ENCODE measurements around the gene PTPRB.

The PTPRB gene

DNA sequence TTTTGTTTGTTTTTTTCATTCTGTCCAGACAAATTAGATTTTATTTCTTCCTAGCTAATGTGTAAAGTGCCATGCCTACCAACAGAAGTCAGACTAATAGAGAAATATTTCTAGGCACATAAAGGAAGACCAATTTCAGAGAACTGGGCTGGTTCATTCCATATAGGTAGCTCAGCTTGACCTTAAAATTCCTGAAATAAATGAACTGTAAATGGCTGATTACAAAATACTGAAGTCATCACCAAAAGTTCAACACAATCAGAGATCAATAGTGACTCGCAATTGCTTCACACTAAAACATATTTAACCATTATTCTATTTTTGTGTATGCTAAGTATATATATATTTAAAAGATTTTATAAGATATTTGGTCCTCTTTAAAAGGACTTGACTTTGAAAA lies 34.2 kb downstream of the PTPRB start:
- in situ Hi-C loops (cut with MboI; ENCODE audit: low sequenced_read_pairs): no loop called here

GRCh38 chr12:70598467-70599193 lies 38.6 kb downstream of the PTPRB start:
- in situ Hi-C loops (cut with MboI; ENCODE audit: low sequenced_read_pairs): loop anchor here (25.0 kb wide), 1 partner anchor 711 kb away; no protein-coding TSS in a partner anchor

DNA sequence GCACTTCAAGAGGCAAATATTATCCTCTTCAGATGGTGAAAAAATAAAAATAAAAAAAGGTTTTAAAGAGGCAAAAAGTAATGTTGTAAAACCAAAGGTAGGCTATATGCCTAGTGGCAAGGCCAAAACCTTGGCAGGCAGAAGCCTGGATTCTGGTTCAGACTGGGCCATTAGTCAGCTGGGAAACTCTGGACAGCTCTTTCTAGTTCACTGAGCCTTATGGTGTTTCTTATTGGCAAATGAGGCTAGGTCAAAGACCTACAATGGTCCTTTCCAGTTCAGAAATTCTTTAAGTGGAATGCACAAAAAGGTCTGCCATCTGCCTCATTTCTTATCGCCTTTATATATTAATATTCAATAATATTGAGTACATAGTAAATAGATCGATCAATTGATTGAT lies 44.6 kb downstream of the PTPRB start:
- in situ Hi-C loops (cut with MboI; ENCODE audit: low sequenced_read_pairs): loop anchor here (25.0 kb wide), 1 partner anchor 705 kb away; no protein-coding TSS in a partner anchor

DNA sequence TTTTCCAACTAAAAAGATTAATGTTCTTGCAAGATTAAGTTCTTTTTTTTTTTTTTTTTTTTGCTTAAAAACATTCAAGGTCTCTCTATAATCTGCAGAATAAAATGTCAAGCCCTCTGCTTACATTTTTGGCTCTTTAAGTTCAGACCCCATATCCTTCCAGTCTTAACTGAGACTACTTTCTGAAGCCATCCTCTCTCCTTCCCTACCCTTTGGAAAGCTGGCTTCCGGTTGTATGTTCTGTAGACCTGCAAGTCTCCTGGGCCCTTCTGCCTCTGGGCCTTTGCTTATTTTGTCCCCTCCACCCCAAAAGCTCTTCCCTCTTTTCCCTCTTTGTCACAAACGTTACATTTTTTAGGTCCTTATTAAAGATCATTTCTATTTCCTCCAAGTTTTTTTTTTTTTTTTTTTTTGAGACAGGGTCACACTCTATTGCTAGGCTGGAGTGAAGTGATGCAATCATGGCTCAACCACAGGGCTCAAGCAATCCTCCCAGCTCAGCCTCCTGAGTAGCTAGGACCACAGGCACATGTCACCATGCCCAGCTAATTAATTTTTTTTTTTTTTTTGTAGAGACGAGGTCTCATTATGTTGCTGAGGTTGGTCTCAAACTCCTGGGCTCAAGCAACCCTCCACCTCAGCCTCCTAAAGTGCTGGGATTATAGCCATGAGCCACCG lies 46.5 kb downstream of the PTPRB start:
- in situ Hi-C loops (cut with MboI; ENCODE audit: low sequenced_read_pairs): loop anchor here (25.0 kb wide), 1 partner anchor 703 kb away; no protein-coding TSS in a partner anchor

GRCh38 chr12:70590051-70590450 lies 47.2 kb downstream of the PTPRB start:
- in situ Hi-C loops (cut with MboI; ENCODE audit: low sequenced_read_pairs): loop anchor here (25.0 kb wide), 1 partner anchor 703 kb away; no protein-coding TSS in a partner anchor

GRCh38 chr12:70584332-70584731 lies 52.9 kb downstream of the PTPRB start:
- in situ Hi-C loops (cut with MboI; ENCODE audit: low sequenced_read_pairs): loop anchor here (25.0 kb wide), 1 partner anchor 697 kb away; no protein-coding TSS in a partner anchor

DNA sequence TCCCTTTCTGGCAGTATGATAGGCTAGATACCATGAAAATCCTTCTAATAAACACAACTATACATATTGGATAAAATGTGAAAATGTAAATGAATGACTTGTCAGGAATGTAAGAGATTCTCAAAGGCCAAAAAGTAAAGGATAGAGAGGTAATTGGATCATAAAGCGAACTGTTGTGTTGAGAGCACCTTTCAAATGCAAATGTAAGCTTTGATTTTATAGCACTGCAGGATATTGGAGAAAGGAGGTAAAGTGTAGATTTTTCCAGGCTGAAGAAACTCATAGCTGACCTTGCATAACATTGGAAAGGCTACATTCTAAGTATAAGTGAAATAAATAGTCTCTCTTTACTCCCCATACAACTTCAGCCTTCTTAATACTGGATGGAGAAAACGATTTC lies 54.0 kb downstream of the PTPRB start:
- in situ Hi-C loops (cut with MboI; ENCODE audit: low sequenced_read_pairs): loop anchor here (25.0 kb wide), 1 partner anchor 696 kb away; no protein-coding TSS in a partner anchor

DNA sequence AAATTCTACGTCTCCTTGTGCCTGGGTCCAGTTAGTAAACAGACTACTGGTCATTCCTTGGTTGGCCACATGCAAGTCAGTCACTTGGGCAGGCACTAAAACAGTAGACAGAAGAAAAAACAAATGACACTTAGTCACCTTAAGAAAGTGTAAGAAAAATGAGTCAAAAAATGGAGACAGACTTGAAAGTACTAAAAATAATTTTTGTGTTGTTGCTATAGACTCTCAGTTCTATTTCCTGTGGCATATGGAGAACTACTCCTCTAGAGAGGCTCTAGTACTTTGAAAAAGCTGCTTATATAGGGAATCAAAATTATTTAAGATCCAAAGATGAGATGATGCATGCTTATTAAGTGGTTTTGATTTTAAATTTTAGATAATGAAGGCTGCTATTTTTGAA lies 56.0 kb downstream of the PTPRB start:
- in situ Hi-C loops (cut with MboI; ENCODE audit: low sequenced_read_pairs): loop anchor here (25.0 kb wide), 1 partner anchor 694 kb away; no protein-coding TSS in a partner anchor

DNA sequence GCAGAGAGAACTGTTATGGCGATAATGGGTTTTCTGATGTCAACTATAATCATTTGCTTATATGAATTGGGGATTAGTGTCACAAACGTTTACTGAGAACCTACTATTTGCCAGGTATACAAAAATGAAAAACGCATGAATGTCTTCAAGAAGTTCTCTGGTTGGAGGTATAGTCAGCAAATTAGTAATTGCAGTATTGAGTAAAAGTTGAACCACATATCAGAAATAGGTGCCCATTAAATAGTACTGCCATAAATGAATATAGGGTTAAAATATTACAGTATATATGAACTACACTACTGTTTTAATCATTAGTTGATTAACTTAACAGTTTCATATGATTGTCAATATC lies 60.0 kb downstream of the PTPRB start:
- in situ Hi-C loops (cut with MboI; ENCODE audit: low sequenced_read_pairs): loop anchor here (25.0 kb wide), 1 partner anchor 690 kb away; no protein-coding TSS in a partner anchor

DNA sequence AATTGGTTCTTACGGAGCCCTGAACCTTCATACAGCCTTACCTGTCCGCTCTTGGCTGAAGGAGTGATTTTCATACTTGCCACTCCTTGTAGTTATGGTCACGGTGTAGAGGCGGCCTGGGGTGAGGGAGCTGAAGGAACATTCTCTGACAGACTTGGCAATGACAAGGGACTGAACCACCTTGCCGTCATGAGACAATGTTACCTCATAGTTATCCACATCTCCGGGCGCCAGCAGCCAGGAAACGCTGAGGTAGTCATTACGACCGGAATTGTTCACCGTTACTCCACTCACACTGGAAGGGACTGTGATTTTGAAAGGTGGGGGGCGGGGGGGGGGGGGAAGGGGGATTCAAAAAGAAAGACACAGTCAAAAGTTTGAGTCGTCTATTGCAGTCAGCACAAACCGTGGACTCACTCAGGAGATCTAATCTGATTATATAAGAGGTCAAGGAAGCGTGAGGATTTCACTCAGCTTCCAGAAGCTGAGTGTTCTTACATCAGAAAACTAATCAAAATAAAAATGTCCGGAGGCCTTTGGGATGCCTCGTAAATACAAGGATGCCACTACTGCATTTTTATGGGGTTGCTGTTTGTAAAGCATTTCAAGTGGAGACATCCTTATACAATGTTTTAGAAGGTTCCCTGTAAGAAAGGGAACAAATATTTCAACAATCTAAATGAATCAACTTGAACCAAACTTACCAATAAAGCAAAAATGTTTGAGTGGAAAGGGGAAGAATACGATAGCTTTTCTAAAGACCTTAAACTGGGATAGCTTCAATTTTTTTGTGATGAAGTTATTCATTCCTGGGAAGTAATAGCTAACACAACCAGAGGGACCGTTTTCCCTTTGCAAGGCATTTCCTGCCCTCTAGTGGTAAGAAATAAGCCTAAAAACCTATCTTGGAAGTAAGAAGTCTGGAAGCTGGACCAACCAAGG lies 60.6 kb downstream of the PTPRB start:
- in situ Hi-C loops (cut with MboI; ENCODE audit: low sequenced_read_pairs): loop anchor here (25.0 kb wide), 1 partner anchor 689 kb away; no protein-coding TSS in a partner anchor

GRCh38 chr12:70571705-70572268 lies 65.4 kb downstream of the PTPRB start:
- in situ Hi-C loops (cut with MboI; ENCODE audit: low sequenced_read_pairs): no loop called here

DNA sequence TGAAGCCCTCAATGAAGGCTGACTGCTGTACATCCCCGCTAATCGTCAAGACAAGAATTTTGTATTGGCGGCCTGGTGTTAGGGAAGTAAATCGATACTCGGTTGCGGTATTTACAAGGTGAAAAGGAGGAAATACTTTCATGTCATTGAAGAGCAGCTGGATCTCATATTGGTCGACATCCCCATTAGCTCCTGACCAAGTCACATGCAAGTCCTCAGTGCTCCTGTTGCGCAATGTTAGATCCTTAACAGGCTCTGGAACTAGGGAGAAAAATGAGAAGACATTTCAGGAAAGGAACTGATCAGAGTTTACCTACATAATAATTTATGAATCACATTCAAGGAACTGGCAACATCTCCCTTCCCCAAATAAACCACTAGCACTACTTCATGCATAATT lies 66.2 kb downstream of the PTPRB start:
- in situ Hi-C loops (cut with MboI; ENCODE audit: low sequenced_read_pairs): no loop called here

DNA sequence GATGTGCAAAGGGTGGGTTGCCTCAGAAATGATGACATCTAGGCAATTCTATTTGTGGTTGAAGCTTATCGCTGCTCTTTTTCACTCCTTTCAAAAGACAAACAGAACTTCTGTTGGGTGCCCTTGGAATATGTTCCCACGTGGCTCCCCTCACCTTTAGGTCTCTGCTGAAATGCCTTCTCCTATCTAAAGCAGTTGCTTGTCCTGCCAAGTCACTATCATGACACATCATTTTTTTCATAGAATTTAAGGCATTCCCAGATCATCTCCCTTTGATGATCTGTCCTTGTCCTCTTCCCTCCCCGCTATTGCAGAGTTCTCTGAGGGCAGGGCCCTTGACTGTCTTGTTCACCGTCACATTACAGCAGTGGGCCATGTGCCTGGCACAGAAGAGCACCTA lies 75.7 kb downstream of the PTPRB start:
- in situ Hi-C loops (cut with MboI; ENCODE audit: low sequenced_read_pairs): no loop called here

DNA sequence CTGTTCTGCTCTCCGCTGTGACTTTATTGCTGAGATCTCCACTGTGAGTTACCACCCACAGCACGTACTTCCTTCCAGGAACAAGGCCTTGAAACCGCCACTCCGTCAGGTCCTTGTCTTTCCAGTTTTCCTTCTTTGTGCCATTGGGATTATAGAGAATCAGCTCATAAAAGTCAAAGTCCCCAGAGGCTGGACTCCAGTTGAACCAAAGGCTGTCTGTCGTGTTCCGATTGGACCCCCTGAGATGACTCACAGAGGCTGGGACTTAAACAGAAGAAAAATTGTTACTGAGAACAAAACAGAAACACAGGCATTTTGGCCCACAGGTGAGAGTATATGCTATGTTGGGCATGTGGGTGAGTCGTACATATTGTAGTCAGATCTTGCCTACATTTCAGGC lies 76.6 kb downstream of the PTPRB start:
- in situ Hi-C loops (cut with MboI; ENCODE audit: low sequenced_read_pairs): no loop called here

DNA sequence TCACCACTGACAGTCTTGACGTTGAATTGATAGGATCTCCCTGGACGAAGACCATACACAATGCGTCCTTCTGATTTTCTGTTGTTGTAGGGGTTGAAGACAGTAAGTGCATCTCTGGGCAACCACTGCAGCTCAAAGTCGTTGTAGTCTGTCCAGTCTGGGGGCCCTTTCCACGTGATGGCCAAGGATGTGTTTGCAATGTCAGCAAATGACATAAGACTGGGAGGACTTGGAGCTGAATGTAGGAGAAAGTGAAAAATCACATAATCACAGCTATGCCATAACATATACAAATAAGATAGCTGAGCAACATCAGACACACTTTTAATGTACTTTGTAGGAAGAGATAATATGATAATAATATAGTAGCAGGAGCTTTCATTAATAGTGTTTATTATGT lies 77.8 kb downstream of the PTPRB start:
- in situ Hi-C loops (cut with MboI; ENCODE audit: low sequenced_read_pairs): no loop called here

GRCh38 chr12:70557583-70558191 lies 79.5 kb downstream of the PTPRB start:
- in situ Hi-C loops (cut with MboI; ENCODE audit: low sequenced_read_pairs): no loop called here

- in situ Hi-C loops (cut with MboI; ENCODE audit: low sequenced_read_pairs): no loop called here
Observed at GRCh38 chr12:70556179-70556869, 80.9 kb downstream of the PTPRB start.

GRCh38 chr12:70555081-70555480 lies 82.1 kb downstream of the PTPRB start:
- in situ Hi-C loops (cut with MboI; ENCODE audit: low sequenced_read_pairs): no loop called here

DNA sequence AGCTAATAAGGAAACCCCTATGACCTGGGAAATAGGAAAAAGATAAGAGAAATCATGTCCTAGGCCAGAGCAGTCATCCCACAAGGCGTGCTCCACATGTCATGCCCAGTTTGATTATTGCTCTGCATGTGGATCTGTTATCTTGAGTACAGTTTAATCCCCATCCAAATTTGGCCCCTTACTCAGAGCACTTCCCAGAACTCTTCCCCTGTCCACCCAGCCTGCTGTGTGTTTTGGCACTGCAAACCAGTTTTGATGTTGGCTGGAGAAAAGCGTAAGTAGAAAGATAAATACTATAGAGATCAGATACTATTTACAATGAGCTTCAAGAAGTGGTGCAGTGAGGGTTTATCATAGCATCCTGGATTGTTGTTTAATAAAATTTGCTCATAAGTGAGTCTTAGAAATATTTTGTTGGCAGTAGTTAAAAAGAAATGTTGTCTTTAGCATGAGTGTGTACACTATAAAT lies 83.8 kb downstream of the PTPRB start:
- in situ Hi-C loops (cut with MboI; ENCODE audit: low sequenced_read_pairs): no loop called here

Measured in HL-60/S4 treated with retinoic acid at 250 ng/mL for 4 days and 3 days (cell line).